MM.1S (cell line): ENCODE data around the gene HOXB3.

Source experiments
- DNase-seq: peaks from one replicate; pipeline ENCODE4 v3.0.0-alpha.2; 2015
- H2AFZ ChIP-seq: fragments of 300-600 bp; sonication (generic); 2 replicates; pipeline ENCODE4 v1.6.0; 2016; ENCODE audit warnings: antibody characterized with exemption, low read length
- H3F3A ChIP-seq: fragments of 300-600 bp; sonication (generic); 2 replicates; pipeline ENCODE4 v1.6.1; 2016; ENCODE audit warnings: mild to moderate bottlenecking, antibody characterized with exemption, low read length, moderate library complexity, mixed read lengths; ENCODE audit not compliant: insufficient read depth
- H3K27ac ChIP-seq: fragments of 300-600 bp; sonication (generic); 2 replicates; pipeline ENCODE4 v1.5.1; 2016; ENCODE audit warnings: mild to moderate bottlenecking, low read length
- H3K27me3 ChIP-seq: fragments of 300-600 bp; sonication (generic); replicated peaks from 2 replicates; pipeline ENCODE4 v1.6.0; 2016; ENCODE audit warnings: low read length; ENCODE audit not compliant: insufficient read depth
- H3K36me3 ChIP-seq: fragments of 300-600 bp; sonication (generic); replicated peaks from 2 replicates; pipeline ENCODE4 v1.6.1; 2016; ENCODE audit warnings: mild to moderate bottlenecking, low read length, mixed read lengths; ENCODE audit not compliant: insufficient read depth
- H3K4me1 ChIP-seq: fragments of 300-600 bp; sonication (generic); 2 replicates; pipeline ENCODE4 v1.6.1; 2016; ENCODE audit warnings: low read length, mixed read lengths
- H3K4me2 ChIP-seq: fragments of 300-600 bp; sonication (generic); 2 replicates; pipeline ENCODE4 v1.6.0; 2016; ENCODE audit warnings: low read depth, low read length
- H3K4me3 ChIP-seq: fragments of 300-600 bp; sonication (generic); 2 replicates; pipeline ENCODE4 v1.5.1; 2016; ENCODE audit warnings: low read length, mixed read lengths
- H3K79me2 ChIP-seq: fragments of 300-600 bp; sonication (generic); 2 replicates; pipeline ENCODE4 v1.6.1; 2016; ENCODE audit warnings: mixed run types, low read length, mixed read lengths
- H3K9ac ChIP-seq: fragments of 300-600 bp; sonication (generic); 2 replicates; pipeline ENCODE4 v1.6.1; 2016; ENCODE audit warnings: low read length, mixed read lengths
- H3K9me2 ChIP-seq: fragments of 300-600 bp; sonication (generic); replicated peaks from 2 replicates; pipeline ENCODE4 v1.6.1; 2016; ENCODE audit warnings: mild to moderate bottlenecking, low read length, mixed read lengths; ENCODE audit not compliant: insufficient read depth
- H3K9me3 ChIP-seq: fragments of 300-600 bp; sonication (generic); replicated peaks from 2 replicates; pipeline ENCODE4 v1.6.1; 2016; ENCODE audit warnings: mild to moderate bottlenecking, low read length, mixed read lengths; ENCODE audit not compliant: insufficient read depth
- H4K20me1 ChIP-seq: fragments of 300-600 bp; sonication (generic); 2 replicates; pipeline ENCODE4 v1.6.1; 2016; ENCODE audit warnings: mild to moderate bottlenecking, low read length, moderate library complexity, mixed read lengths; ENCODE audit not compliant: insufficient read depth
- CTCF ChIP-seq: fragments of 300-600 bp; sonication (generic); IDR thresholded peaks from 2 replicates; pipeline ENCODE4 v1.5.1; 2016; ENCODE audit warnings: antibody characterized with exemption, low read length, mixed read lengths
- EZH2 ChIP-seq: fragments of 300-600 bp; sonication (generic); optimal IDR thresholded peaks from 2 replicates; pipeline ENCODE3; 2017; ENCODE audit warnings: low read depth, mild to moderate bottlenecking, antibody characterized with exemption, low read length, mixed read lengths
- EZH2phosphoT487 ChIP-seq: fragments of 300-600 bp; sonication (generic); IDR thresholded peaks from 2 replicates; pipeline ENCODE4 v1.6.1; 2018; ENCODE audit warnings: antibody characterized with exemption, low read length

HOXB3 gene

DNA sequence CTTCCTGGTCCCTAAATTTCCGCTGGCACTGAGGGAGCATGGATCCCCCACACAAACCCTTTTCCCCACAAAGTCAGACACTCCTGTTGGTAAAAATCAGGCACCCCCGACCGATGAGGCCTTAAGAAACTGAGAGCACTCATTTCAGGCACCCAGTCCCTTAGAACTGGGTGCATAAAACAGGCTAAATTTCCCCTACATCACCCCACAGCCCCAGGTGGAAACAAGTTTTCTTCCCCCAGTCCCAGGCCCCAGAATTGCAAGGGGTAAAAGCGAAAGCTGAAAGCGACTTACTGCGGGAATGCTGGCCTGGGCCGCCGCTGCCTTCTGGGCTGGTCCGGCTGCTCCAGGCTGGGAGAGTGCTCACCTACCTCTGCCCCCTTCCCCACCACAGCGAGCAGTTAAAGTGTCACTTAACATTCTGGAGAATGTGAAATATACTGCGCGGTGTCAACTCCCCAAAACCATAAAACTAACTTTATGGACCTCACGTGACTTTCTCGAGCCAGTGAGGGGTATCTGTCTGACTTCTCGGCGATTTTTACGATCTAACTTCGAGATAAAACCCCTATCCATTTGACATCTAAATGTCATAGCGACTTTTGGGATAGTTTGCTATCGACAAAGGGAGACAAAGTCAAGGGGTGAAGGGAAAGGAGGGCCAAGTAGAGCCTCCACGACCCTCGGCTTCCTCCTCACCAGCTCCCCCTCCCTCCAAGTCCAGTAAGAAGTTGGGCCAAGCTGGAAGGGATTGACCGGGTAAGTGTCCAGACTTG, at the start of gene HOXB3:
HOXB3 (minus strand) TSS at position 411 of the 776 bp plus-strand sequence. CDS start 37,767 bp downstream, outside the sequence.
- Histone ChIP-seq H3K4me2 (no peak within 1 kb of the TSS), H2AFZ (no peak within 1 kb of the TSS), H4K20me1 (no peaks in the 10 kb centered on the region), H3F3A (no peaks in the 10 kb centered on the region), H3K36me3 (no peaks in the 10 kb centered on the region), H3K4me3 (no peak within 1 kb of the TSS), H3K9ac (no peak within 1 kb of the TSS), H3K79me2 (no peaks in the 10 kb centered on the region), H3K27me3 (peaks cover 17% of the 10 kb centered on the region), H3K27ac (no peak within 1 kb of the TSS), H3K4me1 (peaks cover 6% of the 10 kb centered on the region), H3K9me3 (no peaks in the 10 kb centered on the region), H3K9me2 (no peaks in the 10 kb centered on the region)
- no peak for DNase-seq
- TF ChIP-seq EZH2phosphoT487 (no peak), CTCF (no peak), EZH2 (no peak)

DNA sequence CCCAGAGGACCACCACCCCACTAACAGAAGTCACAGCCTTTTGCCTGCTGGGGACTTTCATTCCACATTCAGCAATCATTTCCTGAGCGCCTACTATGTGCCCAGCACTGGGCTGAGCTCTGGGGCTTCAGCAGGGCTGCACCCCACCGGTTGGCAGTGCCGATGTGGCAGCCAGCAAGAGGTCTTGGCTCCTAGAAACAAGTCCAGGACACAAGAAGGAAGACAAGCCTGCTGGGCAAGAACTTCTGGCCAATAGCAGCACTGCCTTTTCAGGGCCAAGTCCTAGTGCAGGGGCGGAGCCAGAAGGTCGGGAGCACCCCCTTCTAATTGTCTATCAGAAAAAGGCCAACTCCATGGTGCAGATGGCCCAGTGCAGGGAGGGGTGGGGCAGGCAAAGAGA, 49.1 kb upstream of the HOXB3 start:
- H3K27ac ChIP-seq: no peak overlapping the region
- H3K27me3 ChIP-seq: peaks cover 44% of the 10 kb centered on the region
- H3K4me3 ChIP-seq: no peak overlapping the region
- H3K9me2 ChIP-seq: no peaks in the 10 kb centered on the region
- no peaks in the 10 kb centered on the region for H3K9me3 ChIP-seq
- H3K79me2 ChIP-seq: no peaks in the 10 kb centered on the region
- TF ChIP-seq EZH2phosphoT487: no peak
- no peak for TF ChIP-seq EZH2
- no peak for TF ChIP-seq CTCF
- no peak overlapping the region for H2AFZ ChIP-seq
- no peaks in the 10 kb centered on the region for H3K36me3 ChIP-seq
- no peaks in the 10 kb centered on the region for H4K20me1 ChIP-seq
- H3K4me1 ChIP-seq: peaks cover 4% of the 10 kb centered on the region; the same call in 1 of the 2 replicates
- H3K4me2 ChIP-seq: no peak overlapping the region
- no peak for DNase-seq
- no peak overlapping the region for H3K9ac ChIP-seq
- H3F3A ChIP-seq: no peaks in the 10 kb centered on the region

DNA sequence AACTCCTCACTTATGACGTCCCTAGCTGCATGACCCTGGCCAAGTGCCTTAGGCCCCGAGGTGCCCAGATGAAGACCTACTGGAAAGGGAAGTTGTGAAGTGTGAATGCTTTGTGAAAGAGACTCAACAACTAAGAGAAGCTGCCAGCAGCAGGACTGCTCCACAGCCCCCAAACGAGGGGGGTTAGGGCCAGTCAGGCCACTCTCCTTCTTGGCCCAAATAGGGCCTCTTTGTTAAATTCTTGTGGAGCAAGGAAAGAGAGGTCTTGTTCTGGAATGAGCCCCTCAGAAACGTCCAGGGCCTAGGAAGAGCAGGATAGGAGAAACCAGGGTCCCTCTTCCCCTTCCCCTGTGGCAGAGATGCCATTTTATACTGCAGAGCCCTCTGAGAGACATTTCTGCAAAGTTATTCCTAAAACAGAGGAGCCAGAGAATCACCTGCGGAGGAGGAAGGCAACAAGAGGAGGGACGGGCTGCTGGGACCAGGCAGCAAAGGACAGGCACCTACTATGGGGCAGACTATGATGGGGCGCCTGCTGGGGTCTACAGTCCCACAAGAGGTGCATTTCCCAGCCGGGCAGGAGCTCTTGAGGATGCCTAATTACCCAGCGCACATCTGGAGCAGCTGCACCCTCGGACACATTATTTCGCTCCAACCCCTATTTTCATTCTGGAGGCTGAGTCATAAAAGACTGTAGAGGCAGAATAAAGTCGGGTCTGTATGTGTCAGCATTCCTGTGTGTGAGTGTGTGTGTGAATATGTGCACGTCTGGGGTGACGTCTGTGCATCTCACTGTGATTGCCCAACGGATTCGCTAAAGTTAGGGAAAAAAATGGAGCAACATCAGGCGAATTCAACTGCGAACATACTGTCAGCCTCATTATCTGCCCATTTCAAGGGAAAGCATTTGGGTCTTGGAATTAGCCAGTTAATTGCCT, 47.6 kb upstream of the HOXB3 start:
- Histone ChIP-seq H3K4me1 (peaks cover 4% of the 10 kb centered on the region; the same call in 1 of the 2 replicates), H3K27ac (no peak overlapping the region), H2AFZ (no peak overlapping the region; the same call in 1 of the 2 replicates), H3K9me3 (no peaks in the 10 kb centered on the region), H3K4me2 (no peak overlapping the region), H3F3A (no peaks in the 10 kb centered on the region), H3K4me3 (no peak overlapping the region), H3K9me2 (no peaks in the 10 kb centered on the region), H3K9ac (no peak overlapping the region), H3K36me3 (no peaks in the 10 kb centered on the region), H3K27me3 (peaks cover 39% of the 10 kb centered on the region), H3K79me2 (no peaks in the 10 kb centered on the region), H4K20me1 (no peaks in the 10 kb centered on the region)
- TF ChIP-seq EZH2phosphoT487: no peak
- TF ChIP-seq CTCF: no peak
- TF ChIP-seq EZH2: no peak
- no peak for DNase-seq
